GM19372 (cell line): ENCODE data around the gene DNAJB14.

ENCODE experiments used
- ATAC-seq: cut with Tn5 transposase; IDR thresholded peaks from one replicate; pipeline ENCODE4 v1.9.1; 2021; ENCODE audit warnings: mild to moderate bottlenecking, low read depth, moderate library complexity; ENCODE audit not compliant: unreplicated experiment

DNAJB14 gene

DNA sequence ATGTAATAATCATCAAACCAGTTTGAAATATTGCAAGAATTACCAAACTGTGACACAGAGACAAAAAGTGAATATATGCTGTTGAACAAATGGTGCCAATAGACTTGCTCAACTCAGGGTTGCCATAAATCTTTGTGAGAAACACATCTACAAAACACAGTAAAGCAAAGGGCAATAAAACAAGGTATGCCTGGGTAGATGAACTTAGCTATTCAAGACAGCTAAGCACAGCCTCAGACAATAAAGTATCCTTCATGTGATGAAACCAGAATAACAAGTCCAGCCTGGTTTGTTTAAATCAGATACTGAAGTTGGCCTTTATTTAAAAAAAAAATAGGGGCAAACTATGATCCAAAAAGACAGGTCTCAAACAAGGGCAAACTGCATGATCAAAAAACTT, 71.3 kb downstream of the DNAJB14 start:
- ATAC-seq, result no peak

DNA sequence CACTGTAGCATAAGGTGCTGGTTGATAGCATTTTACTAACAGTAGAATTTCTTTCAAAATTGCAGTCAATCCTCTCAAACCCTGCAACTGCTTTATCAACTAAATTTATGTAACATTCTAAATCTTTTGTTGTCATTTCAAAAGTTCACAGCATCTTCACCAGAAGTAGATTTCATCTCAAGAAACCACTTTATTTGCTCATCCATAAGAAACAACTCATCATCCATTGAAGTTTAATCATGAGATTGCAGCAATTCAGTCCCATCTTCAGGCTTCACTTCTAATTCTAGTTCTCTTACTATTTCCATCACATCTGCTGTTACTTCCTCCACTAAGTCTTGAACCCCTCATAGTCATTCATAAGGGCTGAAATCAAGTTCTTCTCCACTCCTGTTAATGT, 73.8 kb downstream of the DNAJB14 start:
- no peak for ATAC-seq

DNA sequence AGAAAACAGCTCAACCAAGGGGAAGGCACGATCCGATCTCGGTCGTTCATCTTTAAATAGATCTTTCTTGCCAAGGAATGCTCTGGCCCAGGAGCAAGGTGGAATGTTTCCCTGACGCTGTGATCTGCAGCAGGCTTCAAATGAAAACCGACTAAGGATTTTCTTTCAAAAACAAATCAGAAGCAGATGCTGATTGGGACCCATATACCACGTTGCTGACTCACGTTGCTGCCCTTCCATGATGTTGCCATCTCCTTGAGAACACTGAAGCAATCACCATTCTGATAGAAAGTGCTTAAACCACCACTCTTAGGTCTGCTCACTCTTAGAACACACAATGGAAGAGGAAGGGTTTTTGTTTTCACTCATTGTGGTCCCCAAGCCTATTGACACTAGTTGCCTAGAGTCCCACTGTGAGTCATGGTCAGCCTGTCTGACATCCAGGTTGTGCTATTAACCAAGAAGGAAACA, 78.3 kb downstream of the DNAJB14 start:
- ATAC-seq, result no peak

DNA sequence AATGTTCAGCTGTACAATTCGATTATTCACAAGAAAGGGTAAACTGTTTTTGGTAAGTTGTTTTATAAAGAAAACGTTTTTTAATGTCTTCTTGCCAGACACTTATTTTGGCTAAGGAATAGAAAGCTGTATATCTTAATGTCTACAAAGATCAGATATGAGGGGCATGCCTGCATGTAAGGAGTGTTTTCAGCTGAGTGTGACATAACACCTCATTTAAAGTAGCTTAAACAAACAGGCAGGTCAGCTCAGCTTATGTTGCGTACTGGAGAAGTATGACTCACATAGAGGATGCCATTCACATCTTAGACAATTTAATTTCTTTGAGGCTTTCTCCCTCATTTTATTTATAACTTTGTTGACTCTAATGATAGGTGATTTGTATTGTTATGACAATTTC, 82.6 kb downstream of the DNAJB14 start:
- ATAC-seq, result no peak

DNA sequence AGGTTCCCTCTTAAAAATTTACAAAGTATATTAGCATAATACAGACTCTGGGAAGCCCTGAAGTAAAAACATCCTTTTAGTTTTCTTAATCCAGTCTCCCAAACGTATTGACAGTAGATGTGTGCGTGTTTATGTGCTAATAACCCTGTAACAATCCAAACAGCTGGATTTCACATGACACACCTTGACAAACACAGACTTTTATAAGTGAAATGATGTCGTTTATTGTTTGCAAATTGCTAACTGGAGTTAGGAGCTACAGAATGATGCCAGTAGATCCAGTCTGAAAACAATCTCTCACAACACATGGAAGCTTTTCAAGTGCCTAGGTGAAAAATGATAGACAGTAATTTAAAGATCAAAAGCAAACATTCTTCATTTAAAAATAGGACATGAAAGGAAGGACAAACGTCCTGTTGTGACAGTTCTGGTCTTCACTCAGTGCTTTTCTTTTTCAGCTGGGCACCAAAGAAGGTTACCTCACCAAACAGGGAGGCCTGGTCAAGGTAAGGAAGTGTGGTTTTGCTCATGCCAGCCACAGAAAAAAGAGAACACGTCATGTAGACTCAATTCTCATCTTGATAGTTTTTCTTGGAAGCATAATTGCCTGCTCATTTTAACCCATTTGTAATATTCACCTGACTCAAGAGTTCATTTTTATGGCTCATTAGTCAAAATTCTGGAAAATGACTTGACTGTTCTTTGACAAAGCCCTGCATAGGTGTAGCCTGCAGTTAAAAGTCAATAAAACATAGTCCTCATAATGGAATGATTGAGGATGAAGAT, 85.1 kb downstream of the DNAJB14 start:
- ATAC-seq, result no peak

DNA sequence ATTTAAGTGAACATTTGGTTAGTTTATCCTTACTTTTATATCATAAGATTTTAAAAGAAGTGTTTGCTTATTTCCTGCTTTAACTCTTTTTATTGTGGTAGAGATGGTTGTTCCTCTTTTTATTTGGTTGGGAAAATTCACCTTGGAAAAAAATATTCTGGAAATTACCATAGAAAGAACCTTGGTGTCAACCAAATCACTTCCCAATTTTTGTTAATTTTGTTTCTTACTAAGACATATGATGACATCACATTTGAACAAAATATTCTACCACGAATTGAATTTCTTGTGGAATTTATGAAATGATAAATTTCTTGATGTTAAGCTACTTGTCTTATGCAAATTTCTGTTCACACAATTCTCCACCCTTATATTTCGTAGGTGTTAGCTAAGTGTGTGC, 85.9 kb downstream of the DNAJB14 start:
- no peak for ATAC-seq

DNA sequence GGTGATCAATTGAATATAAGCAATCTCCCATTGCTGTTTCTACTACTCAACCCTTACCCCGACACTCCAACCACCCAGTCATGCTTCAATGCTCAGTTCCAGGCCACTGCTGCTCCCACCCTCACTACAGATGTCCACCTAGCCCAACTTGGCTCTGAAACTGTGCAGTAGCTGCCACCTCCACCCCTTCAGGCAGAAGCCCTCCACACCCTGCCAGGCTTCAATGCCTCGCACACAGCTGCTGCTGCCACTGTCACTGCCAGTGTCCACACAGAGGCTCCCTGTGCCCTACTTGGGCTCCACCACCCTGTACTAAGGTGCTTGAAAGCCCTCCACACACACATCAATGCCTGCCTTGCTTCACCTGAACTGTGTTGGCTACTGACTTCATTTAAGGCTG, 86.8 kb downstream of the DNAJB14 start:
- ATAC-seq, result peak; percentile 30

DNA sequence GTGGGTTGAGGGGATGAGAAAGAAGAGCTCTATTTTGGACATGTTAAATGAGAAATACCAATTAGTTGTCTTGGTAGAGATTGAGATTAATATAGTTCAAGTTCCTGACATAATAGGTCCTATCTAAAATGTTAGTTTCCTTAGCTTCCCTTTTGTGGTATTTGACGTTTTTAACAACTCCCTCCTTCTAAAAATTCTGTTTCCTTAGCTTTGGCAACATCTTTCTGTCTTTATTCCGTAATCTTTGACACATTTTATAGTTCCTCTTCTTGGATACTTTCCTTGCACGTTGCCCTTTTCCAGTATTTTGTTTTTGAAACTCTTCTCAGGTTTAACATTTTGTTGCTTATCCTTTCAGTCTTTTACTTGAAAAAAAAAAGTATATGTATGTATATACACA, 89.1 kb downstream of the DNAJB14 start:
- ATAC-seq, result no peak

DNA sequence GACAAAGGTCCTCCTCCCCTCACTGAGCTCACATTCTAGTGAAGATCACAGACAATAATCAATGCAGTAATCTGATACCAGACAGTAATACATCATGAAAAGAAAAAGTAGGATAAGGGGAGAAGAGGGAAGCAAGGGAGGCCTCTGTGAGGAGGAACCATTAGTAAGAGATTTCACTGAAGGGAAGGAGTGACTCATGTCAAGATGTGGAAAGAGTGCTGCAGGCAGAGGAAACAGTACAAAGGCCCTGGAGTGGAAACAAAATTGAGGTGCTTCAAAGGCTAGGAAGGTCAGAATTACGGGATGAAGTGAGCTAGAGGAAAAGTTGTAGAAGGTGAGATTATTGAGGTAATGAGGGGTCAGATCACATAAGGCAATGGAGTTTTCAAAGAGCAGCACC, 90.3 kb downstream of the DNAJB14 start:
- no peak for ATAC-seq

DNA sequence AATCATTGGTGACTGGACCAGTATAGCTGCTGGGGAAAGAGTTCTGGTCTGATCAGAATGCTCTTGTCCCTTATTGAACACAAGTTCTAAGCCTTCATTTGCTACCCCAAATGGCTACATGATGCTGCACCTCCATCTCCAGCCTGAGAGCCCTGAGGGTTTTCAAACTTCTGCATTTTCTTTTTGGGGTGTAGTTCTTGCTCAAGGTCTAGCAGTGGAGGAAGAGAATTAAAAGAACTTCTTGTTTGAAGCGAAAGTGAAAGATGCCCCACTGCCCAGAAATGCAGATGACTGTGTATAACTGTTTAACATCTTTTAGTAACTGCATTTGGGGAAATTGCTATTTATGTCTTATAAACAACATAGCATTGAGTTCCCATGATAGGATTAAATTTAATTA, 90.7 kb downstream of the DNAJB14 start:
- ATAC-seq, result peak; percentile 43

DNA sequence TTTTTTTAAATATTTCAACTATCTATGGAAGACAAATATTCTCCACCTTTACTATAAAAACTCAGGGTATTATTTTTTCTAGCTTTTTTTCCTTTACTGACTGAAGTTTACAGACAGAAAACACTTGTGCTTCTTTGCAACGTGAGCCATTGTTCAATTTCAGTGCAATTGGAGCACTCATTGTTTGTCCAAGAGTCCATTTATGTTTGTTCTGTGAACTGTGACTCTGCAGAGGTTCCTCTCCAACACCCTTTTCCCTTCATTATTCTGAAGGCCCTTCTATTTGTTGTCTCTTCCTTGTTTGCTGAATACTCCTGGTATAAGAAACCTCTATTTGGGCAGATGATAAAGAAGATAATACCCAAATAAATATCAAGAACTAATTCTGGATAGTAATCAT, 92.4 kb downstream of the DNAJB14 start:
- ATAC-seq, result no peak

DNA sequence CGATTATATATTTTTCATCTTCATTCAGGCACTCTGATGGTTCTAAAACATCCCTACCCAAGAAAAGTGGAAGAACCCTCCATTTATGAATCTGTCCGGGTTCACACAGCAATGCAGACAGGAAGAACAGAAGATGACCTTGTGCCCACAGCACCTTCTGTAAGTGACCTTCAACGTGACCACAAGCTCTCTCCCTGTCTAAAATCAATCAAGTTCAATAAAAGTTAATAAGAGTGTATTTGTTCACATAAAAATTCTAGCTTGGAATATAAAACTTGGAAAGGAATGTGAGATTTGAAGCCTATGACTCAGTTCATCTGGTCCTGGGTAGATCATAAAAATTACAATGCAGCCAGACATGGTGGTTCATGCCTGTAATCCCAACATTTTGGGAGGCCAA, 93.2 kb downstream of the DNAJB14 start:
- ATAC-seq, result no peak

DNA sequence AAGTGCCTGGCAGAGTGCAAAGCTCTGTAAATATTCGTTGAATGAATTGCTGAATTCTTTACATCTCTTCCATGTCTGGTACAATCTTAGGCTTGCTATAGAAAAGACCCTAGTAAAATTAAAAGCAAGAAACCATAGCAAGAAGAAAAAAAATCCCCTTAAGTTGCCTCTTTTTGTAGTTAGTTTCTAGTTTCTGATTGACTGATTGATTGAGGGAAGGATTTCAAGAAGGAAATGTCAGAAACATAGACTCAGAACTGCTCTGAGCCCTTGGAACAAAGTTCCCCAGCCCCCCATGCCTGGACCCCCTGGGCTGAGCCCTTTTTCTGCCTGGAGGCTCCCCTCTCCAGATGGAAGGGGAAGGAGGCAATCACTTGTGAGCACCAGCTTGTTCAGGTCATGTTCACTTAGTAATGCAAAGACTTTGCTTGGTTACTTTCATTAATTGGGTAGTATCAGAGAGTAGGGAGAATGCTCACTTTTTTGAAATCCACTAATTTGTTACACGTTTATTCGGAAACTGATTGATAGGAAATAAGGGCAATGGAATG, 94.1 kb downstream of the DNAJB14 start:
- ATAC-seq, result no peak

DNA sequence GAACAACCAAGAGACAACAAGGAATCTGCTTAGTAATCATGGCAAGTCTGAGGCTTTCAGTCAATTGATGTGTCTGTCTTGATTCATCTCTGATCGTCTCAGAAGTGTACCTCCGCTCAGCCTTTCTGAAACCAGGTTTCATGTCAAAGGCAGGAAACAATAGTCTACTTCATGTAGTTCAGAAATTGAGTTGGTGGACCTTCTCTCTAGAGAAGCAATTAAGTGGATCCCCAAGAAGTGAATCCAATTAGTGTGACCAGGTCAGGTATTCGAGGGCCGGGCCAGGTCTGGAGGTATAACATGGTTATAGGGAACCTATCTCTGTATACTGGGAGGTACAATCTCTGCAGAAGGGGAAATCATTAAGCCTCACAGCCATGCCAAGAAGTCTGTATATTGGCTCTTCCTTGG, 97.8 kb downstream of the DNAJB14 start:
- peak; percentile 35 for ATAC-seq

DNA sequence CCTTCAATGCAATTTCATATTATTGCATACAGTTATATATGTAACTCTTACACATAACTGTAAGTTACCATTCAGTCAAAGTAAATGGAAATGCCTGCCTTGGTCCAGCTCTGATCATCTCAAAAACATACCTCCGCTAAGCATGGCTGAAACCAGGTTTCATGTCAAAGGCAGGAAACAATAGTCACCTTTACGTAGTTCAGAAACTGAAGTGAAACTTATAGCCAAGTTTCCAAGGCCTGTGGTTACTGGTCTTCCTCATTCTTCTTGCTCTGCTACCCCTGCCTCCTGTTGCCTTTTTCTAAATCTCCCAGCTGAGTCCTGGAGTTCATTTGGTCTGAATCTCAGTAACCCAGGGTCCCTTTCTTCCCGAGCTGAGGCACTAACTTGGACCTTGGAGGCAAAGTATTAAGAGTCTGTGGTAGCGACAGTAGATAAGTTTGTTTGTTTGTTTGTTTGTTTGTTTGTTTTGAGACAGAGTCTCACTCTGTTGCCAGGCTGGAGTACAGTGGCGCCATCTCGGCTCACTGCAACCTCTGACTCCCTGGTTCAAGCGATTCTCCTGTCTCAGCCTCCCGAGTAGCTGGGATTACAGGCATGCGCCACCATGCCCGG, 98.9 kb downstream of the DNAJB14 start:
- ATAC-seq, result peak; percentile 61

DNA sequence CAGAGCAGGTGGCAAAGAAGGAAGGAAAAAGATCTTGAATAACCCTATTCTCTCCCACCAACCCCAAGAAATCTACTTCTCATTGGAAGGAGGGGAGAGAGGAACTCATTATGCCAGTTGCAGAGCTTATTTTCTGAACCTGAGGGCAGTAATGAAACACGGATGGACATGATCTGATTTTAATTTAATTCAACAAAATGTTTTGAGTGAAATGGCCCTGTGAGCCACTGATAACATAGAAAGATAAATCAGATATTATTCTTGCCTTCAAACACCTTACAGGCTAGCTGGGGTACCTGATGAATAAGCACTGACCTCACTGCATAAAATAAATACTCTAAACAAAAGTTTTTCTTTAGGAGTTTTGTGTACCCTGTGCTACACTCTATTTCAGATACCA, 99.5 kb downstream of the DNAJB14 start:
- no peak for ATAC-seq
